Measurements from ENCODE around the gene TRMT11. TPM values are rescaled to one million over a fixed set of nuclear protein-coding genes. Genes with fewer than 3 reads are reported as not detected.

Gene TRMT11
- total and polyA plus RNA-seq, 9 of the 15 experiments (the other 6 are each of a cell fraction or from before 2014, with no cell fraction given) = 38.8 to 88.0 (median 59.8) TPM

DNA sequence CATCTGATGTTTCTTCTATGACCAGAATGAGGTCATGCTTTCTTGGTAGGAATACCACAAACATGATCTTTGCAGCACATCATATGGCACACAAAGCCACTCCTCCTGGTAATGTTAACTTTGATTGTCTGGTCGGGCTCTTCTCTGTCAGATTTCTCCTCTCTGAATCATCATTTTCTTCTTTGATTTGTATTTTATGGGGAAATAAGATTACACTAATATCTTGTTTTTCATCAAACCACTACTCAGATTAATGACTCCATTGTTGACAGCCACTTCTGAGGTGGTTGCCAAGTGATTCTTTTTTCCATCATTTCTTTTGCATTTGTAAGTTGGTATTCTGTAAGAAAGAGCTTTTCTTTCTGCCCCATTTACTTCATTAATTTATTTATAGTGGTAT, 29.5 kb downstream of the TRMT11 start:
- no peaks in the 10 kb centered on the region for H3K9me3 ChIP-seq (replicated peaks; ENCODE audit: control insufficient read depth, insufficient read depth, low read depth, low read length)
- H3K9ac ChIP-seq (ENCODE audit: insufficient read depth in 1 of 2, low read depth in 2 of 2, low read length in 2 of 2) = no peak overlapping the region
- H3K36me3 ChIP-seq (ENCODE audit: control insufficient read depth, insufficient read depth, low read length) = peaks cover 89% of the 10 kb centered on the region
- H3K4me1 ChIP-seq (replicated peaks in 1 of 2; ENCODE audit: control insufficient read depth in 2 of 2, insufficient read depth in 2 of 2, low read length in 2 of 2) = no peaks in the 10 kb centered on the region
- no peak for DNase-seq (ENCODE audit: extremely low read depth in 1 of 4, low spot score in 3 of 4)
- WGBS (ENCODE audit: insufficient coverage, low coverage, missing lambda C conversion rate) = 60% methylated on average over 1 of the region's 1 CpG
- BruUV-seq (replicated peaks) = no TSS peak
- H3K27ac ChIP-seq (ENCODE audit: extremely low read depth, low read depth, low read length) = no peak overlapping the region
- H3K4me2 ChIP-seq (ENCODE audit: insufficient read depth, low read length) = no peak overlapping the region
- CTCF ChIA-PET (ENCODE audit: low intra/inter-chr PET ratio) = no interaction called here
- no peak overlapping the region for H3K4me3 ChIP-seq
- intact Hi-C loops (cut with micrococcal nuclease) = no loop called here
- no peaks in the 10 kb centered on the region for H4K20me1 ChIP-seq (replicated peaks; ENCODE audit: control insufficient read depth, insufficient read depth, low read length)
- no peak for FAIRE-seq
- no peak for ATAC-seq
- H3K79me2 ChIP-seq (ENCODE audit: control insufficient read depth, insufficient read depth, low read length) = no peaks in the 10 kb centered on the region
- no peaks in the 10 kb centered on the region for H3K9me1 ChIP-seq (ENCODE audit: control insufficient read depth, insufficient read depth, low read length)
- no peaks in the 10 kb centered on the region for H3K27me3 ChIP-seq (ENCODE audit: control insufficient read depth in 2 of 2, insufficient read depth in 2 of 2, low read length in 2 of 2)
- POLR2A ChIA-PET = no interaction called here
- no peak overlapping the region for H2AFZ ChIP-seq (ENCODE audit: low read depth, low read length)
- in situ Hi-C loops (cut with MboI) = no loop called here
- TF ChIP-seq CHD2 (IDR thresholded peaks at IDR 0.05; ENCODE audit: low read depth, low read length) (no peak), BCL6 (CRISPR knock-in tag; IDR thresholded peaks at IDR 0.05) (no peak), MTA3 (IDR thresholded peaks at IDR 0.05; ENCODE audit: borderline replicate concordance) (no peak), ZC3H11A (IDR thresholded peaks at IDR 0.05; ENCODE audit: low read depth, low read length) (no peak), ZNF263 (CRISPR knock-in tag; IDR thresholded peaks at IDR 0.05; ENCODE audit: borderline replicate concordance) (no peak)
- TF ChIP-seq, protein P1, sequence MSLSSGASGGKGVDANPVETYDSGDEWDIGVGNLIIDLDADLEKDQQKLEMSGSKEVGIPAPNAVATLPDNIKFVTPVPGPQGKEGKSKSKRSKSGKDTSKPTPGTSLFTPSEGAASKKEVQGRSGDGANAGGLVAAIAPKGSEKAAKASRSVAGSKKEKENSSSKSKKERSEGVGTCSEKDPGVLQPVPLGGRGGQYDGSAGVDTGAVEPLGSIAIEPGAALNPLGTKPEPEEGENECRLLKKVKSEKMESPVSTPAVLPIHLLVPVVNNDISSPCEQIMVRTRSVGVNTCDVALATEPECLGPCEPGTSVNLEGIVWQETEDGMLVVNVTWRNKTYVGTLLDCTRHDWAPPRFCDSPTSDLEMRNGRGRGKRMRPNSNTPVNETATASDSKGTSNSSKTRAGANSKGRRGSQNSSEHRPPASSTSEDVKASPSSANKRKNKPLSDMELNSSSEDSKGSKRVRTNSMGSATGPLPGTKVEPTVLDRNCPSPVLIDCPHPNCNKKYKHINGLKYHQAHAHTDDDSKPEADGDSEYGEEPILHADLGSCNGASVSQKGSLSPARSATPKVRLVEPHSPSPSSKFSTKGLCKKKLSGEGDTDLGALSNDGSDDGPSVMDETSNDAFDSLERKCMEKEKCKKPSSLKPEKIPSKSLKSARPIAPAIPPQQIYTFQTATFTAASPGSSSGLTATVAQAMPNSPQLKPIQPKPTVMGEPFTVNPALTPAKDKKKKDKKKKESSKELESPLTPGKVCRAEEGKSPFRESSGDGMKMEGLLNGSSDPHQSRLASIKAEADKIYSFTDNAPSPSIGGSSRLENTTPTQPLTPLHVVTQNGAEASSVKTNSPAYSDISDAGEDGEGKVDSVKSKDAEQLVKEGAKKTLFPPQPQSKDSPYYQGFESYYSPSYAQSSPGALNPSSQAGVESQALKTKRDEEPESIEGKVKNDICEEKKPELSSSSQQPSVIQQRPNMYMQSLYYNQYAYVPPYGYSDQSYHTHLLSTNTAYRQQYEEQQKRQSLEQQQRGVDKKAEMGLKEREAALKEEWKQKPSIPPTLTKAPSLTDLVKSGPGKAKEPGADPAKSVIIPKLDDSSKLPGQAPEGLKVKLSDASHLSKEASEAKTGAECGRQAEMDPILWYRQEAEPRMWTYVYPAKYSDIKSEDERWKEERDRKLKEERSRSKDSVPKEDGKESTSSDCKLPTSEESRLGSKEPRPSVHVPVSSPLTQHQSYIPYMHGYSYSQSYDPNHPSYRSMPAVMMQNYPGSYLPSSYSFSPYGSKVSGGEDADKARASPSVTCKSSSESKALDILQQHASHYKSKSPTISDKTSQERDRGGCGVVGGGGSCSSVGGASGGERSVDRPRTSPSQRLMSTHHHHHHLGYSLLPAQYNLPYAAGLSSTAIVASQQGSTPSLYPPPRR (CRISPR knock-in tag; IDR thresholded peaks at IDR 0.05; ENCODE audit: borderline replicate concordance) = no peak
- TF ChIP-seq, protein P2, sequence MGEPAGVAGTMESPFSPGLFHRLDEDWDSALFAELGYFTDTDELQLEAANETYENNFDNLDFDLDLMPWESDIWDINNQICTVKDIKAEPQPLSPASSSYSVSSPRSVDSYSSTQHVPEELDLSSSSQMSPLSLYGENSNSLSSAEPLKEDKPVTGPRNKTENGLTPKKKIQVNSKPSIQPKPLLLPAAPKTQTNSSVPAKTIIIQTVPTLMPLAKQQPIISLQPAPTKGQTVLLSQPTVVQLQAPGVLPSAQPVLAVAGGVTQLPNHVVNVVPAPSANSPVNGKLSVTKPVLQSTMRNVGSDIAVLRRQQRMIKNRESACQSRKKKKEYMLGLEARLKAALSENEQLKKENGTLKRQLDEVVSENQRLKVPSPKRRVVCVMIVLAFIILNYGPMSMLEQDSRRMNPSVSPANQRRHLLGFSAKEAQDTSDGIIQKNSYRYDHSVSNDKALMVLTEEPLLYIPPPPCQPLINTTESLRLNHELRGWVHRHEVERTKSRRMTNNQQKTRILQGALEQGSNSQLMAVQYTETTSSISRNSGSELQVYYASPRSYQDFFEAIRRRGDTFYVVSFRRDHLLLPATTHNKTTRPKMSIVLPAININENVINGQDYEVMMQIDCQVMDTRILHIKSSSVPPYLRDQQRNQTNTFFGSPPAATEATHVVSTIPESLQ (CRISPR knock-in tag; IDR thresholded peaks at IDR 0.05) = no peak
- TF ChIP-seq, protein P3, sequence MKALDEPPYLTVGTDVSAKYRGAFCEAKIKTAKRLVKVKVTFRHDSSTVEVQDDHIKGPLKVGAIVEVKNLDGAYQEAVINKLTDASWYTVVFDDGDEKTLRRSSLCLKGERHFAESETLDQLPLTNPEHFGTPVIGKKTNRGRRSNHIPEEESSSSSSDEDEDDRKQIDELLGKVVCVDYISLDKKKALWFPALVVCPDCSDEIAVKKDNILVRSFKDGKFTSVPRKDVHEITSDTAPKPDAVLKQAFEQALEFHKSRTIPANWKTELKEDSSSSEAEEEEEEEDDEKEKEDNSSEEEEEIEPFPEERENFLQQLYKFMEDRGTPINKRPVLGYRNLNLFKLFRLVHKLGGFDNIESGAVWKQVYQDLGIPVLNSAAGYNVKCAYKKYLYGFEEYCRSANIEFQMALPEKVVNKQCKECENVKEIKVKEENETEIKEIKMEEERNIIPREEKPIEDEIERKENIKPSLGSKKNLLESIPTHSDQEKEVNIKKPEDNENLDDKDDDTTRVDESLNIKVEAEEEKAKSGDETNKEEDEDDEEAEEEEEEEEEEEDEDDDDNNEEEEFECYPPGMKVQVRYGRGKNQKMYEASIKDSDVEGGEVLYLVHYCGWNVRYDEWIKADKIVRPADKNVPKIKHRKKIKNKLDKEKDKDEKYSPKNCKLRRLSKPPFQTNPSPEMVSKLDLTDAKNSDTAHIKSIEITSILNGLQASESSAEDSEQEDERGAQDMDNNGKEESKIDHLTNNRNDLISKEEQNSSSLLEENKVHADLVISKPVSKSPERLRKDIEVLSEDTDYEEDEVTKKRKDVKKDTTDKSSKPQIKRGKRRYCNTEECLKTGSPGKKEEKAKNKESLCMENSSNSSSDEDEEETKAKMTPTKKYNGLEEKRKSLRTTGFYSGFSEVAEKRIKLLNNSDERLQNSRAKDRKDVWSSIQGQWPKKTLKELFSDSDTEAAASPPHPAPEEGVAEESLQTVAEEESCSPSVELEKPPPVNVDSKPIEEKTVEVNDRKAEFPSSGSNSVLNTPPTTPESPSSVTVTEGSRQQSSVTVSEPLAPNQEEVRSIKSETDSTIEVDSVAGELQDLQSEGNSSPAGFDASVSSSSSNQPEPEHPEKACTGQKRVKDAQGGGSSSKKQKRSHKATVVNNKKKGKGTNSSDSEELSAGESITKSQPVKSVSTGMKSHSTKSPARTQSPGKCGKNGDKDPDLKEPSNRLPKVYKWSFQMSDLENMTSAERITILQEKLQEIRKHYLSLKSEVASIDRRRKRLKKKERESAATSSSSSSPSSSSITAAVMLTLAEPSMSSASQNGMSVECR (CRISPR knock-in tag; IDR thresholded peaks at IDR 0.05) = no peak
- TF ChIP-seq, protein P4, sequence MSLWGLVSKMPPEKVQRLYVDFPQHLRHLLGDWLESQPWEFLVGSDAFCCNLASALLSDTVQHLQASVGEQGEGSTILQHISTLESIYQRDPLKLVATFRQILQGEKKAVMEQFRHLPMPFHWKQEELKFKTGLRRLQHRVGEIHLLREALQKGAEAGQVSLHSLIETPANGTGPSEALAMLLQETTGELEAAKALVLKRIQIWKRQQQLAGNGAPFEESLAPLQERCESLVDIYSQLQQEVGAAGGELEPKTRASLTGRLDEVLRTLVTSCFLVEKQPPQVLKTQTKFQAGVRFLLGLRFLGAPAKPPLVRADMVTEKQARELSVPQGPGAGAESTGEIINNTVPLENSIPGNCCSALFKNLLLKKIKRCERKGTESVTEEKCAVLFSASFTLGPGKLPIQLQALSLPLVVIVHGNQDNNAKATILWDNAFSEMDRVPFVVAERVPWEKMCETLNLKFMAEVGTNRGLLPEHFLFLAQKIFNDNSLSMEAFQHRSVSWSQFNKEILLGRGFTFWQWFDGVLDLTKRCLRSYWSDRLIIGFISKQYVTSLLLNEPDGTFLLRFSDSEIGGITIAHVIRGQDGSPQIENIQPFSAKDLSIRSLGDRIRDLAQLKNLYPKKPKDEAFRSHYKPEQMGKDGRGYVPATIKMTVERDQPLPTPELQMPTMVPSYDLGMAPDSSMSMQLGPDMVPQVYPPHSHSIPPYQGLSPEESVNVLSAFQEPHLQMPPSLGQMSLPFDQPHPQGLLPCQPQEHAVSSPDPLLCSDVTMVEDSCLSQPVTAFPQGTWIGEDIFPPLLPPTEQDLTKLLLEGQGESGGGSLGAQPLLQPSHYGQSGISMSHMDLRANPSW (CRISPR knock-in tag; IDR thresholded peaks at IDR 0.05) = no peak

Data from K562 (cell line).